ENCODE data around the gene CNP.

The CNP gene

GRCh38 chr17:41974031-41974430 is 7.4 kb downstream of the CNP start:
- DNase-seq (no peak), ATAC-seq (ENCODE audit: insufficient read depth, low read depth) (no peak)
- Histone ChIP-seq H3K4me3 (ENCODE audit: low read depth in 1 of 2, low read length in 2 of 2) (no peak overlapping the region), H2AFZ (ENCODE audit: low read depth, low read length) (no peak overlapping the region), H4K20me1 (ENCODE audit: insufficient read depth, low read length) (peaks cover 55% of the 10 kb centered on the region), H3K36me3 (ENCODE audit: insufficient read depth, low read length) (peaks cover 90% of the 10 kb centered on the region), H3K4me1 (ENCODE audit: insufficient read depth, low read length) (peaks cover 28% of the 10 kb centered on the region), H3K9ac (ENCODE audit: low read depth, low read length) (no peak overlapping the region), H3K4me2 (ENCODE audit: insufficient read depth, low read length) (no peak overlapping the region), H3K27me3 (ENCODE audit: insufficient read depth, low read length, poor library complexity) (no peaks in the 10 kb centered on the region), H3K79me2 (ENCODE audit: insufficient read depth, low read length) (peaks cover 47% of the 10 kb centered on the region), H3K9me3 (ENCODE audit: insufficient read depth, low read length, severe bottlenecking) (no peaks in the 10 kb centered on the region), H3K27ac (ENCODE audit: low read length) (no peak overlapping the region)
- no peak for TF ChIP-seq EZH2 (IDR thresholded peaks at IDR 0.05; ENCODE audit: borderline replicate concordance, low read depth, low read length, severe bottlenecking)
- TF ChIP-seq CTCF (IDR thresholded peaks at IDR 0.05; ENCODE audit: borderline replicate concordance, extremely low read depth, low read length, poor library complexity, severe bottlenecking): no peak

GRCh38 chr17:41974658-41975057 is 8.1 kb downstream of the CNP start:
- Histone ChIP-seq H4K20me1 (ENCODE audit: insufficient read depth, low read length) (peaks cover 55% of the 10 kb centered on the region), H3K9me3 (ENCODE audit: insufficient read depth, low read length, severe bottlenecking) (no peaks in the 10 kb centered on the region), H3K27ac (ENCODE audit: low read length) (no peak overlapping the region), H3K4me2 (ENCODE audit: insufficient read depth, low read length) (no peak overlapping the region), H3K9ac (ENCODE audit: low read depth, low read length) (no peak overlapping the region), H2AFZ (ENCODE audit: low read depth, low read length) (no peak overlapping the region), H3K79me2 (ENCODE audit: insufficient read depth, low read length) (peaks cover 42% of the 10 kb centered on the region), H3K36me3 (ENCODE audit: insufficient read depth, low read length) (peaks cover 86% of the 10 kb centered on the region), H3K4me3 (ENCODE audit: low read depth in 1 of 2, low read length in 2 of 2) (no peak overlapping the region), H3K27me3 (ENCODE audit: insufficient read depth, low read length, poor library complexity) (no peaks in the 10 kb centered on the region), H3K4me1 (ENCODE audit: insufficient read depth, low read length) (peaks cover 24% of the 10 kb centered on the region)
- no peak for ATAC-seq (ENCODE audit: insufficient read depth, low read depth)
- DNase-seq: no peak
- TF ChIP-seq CTCF (IDR thresholded peaks at IDR 0.05; ENCODE audit: borderline replicate concordance, extremely low read depth, low read length, poor library complexity, severe bottlenecking) (no peak), EZH2 (IDR thresholded peaks at IDR 0.05; ENCODE audit: borderline replicate concordance, low read depth, low read length, severe bottlenecking) (no peak)

- H3K36me3 ChIP-seq (ENCODE audit: insufficient read depth, low read length): peaks cover 88% of the 10 kb centered on the region
- H2AFZ ChIP-seq (ENCODE audit: low read depth, low read length): no peak overlapping the region
- no peak overlapping the region for H3K4me3 ChIP-seq (ENCODE audit: low read depth in 1 of 2, low read length in 2 of 2)
- H3K27ac ChIP-seq (ENCODE audit: low read length): no peak overlapping the region
- DNase-seq: no peak
- no peak overlapping the region for H3K4me2 ChIP-seq (ENCODE audit: insufficient read depth, low read length)
- H3K27me3 ChIP-seq (ENCODE audit: insufficient read depth, low read length, poor library complexity): no peaks in the 10 kb centered on the region
- peaks cover 39% of the 10 kb centered on the region for H3K79me2 ChIP-seq (ENCODE audit: insufficient read depth, low read length)
- no peaks in the 10 kb centered on the region for H3K9me3 ChIP-seq (ENCODE audit: insufficient read depth, low read length, severe bottlenecking)
- peaks cover 55% of the 10 kb centered on the region for H4K20me1 ChIP-seq (ENCODE audit: insufficient read depth, low read length)
- H3K9ac ChIP-seq (ENCODE audit: low read depth, low read length): no peak overlapping the region
- ATAC-seq (ENCODE audit: insufficient read depth, low read depth): no peak
- no peak for TF ChIP-seq EZH2 (IDR thresholded peaks at IDR 0.05; ENCODE audit: borderline replicate concordance, low read depth, low read length, severe bottlenecking)
- TF ChIP-seq CTCF (IDR thresholded peaks at IDR 0.05; ENCODE audit: borderline replicate concordance, extremely low read depth, low read length, poor library complexity, severe bottlenecking): no peak
- peaks cover 19% of the 10 kb centered on the region for H3K4me1 ChIP-seq (ENCODE audit: insufficient read depth, low read length)
These were observed 8.8 kb downstream of the CNP start for GRCh38 chr17:41975099-41976083.

All from DND-41 (cell line).